ENCODE data around the gene PDE4D. TPM values are rescaled to one million over a fixed set of nuclear protein-coding genes. Genes with fewer than 3 reads are reported as not detected.

Gene PDE4D
- total RNA-seq, 1 experiment from 2014 or later: 2.1 TPM

GRCh38 chr5:59732301-59732700 is 161.2 kb downstream of the PDE4D start:
- Mint-ChIP-seq H3K27ac (peak overlapping the region in 1 of 3 experiments; percentile 87; a peak in 2 of 7 replicates), H3K4me3 (no peak overlapping the region), H3K27me3 (ENCODE audit: low read depth) (no peaks in the 10 kb centered on the region), H3K9me3 (no peaks in the 10 kb centered on the region; a peak in 1 of 5 replicates), H3K4me1 (peaks cover 4% of the 10 kb centered on the region in 2 experiments), H3K36me3 (ENCODE audit: insufficient read depth in 1 of 3, low read depth in 3 of 3) (no peaks in the 10 kb centered on the region)
- Histone ChIP-seq H3K56ac (ENCODE audit: insufficient read length, low read depth, low read length) (no peak overlapping the region), H3K27me3 (ENCODE audit: insufficient read depth, low read length) (no peaks in the 10 kb centered on the region), H2BK120ac (ENCODE audit: low read depth, low read length, poor library complexity, severe bottlenecking) (no peak overlapping the region), H2AK5ac (ENCODE audit: insufficient read length, low read length) (no peak overlapping the region), H2BK20ac (ENCODE audit: low read depth, low read length, poor library complexity, severe bottlenecking) (no peak overlapping the region), H3K9ac (ENCODE audit: extremely low read depth, insufficient read length, low read length) (no peak overlapping the region), H3K9me3 (ENCODE audit: control insufficient read depth, low read depth, low read length) (no peaks in the 10 kb centered on the region), H3K4me2 (ENCODE audit: insufficient read depth, insufficient read length, low read length) (no peak overlapping the region), H2BK12ac (ENCODE audit: insufficient read length, low read depth, low read length) (no peak overlapping the region), H3K4ac (ENCODE audit: low read depth, low read length) (no peak overlapping the region), H4K91ac (ENCODE audit: insufficient read length, low read depth, low read length) (no peak overlapping the region), H4K20me1 (ENCODE audit: control insufficient read depth, insufficient read depth, insufficient read length) (no peaks in the 10 kb centered on the region), H4K5ac (ENCODE audit: insufficient read length, low read depth, low read length) (no peak overlapping the region), H2BK5ac (ENCODE audit: insufficient read length, low read length) (no peak overlapping the region), H3K23ac (ENCODE audit: insufficient read length, low read depth, low read length) (no peak overlapping the region), H2AFZ (ENCODE audit: low read length) (no peak overlapping the region), H4K8ac (replicated peaks; ENCODE audit: insufficient read length, low read depth, low read length) (no peak overlapping the region), H3K79me2 (ENCODE audit: insufficient read depth, low read length) (no peaks in the 10 kb centered on the region), H3K79me1 (ENCODE audit: insufficient read depth, low read depth, low read length, poor library complexity, severe bottlenecking) (no peaks in the 10 kb centered on the region), H3K14ac (ENCODE audit: insufficient read depth, low read length) (no peak overlapping the region), H3T11ph (ENCODE audit: low read length) (no peak overlapping the region), H2BK15ac (ENCODE audit: low read depth, low read length) (no peak overlapping the region), H3K27ac (ENCODE audit: insufficient read length, low read depth, low read length) (no peak overlapping the region), H3K23me2 (ENCODE audit: insufficient read length, low read depth, low read length, poor library complexity, severe bottlenecking) (no peaks in the 10 kb centered on the region), H3K4me1 (ENCODE audit: insufficient read depth, low read length) (no peaks in the 10 kb centered on the region), H3K18ac (ENCODE audit: insufficient read length, low read depth, low read length) (no peak overlapping the region)
- no peak for DNase-seq
- WGBS (ENCODE audit: extremely low coverage, insufficient read length, low lambda C conversion rate): no CpG with 5 or more reads among the region's 2 CpGs
- TF ChIP-seq, protein P1, sequence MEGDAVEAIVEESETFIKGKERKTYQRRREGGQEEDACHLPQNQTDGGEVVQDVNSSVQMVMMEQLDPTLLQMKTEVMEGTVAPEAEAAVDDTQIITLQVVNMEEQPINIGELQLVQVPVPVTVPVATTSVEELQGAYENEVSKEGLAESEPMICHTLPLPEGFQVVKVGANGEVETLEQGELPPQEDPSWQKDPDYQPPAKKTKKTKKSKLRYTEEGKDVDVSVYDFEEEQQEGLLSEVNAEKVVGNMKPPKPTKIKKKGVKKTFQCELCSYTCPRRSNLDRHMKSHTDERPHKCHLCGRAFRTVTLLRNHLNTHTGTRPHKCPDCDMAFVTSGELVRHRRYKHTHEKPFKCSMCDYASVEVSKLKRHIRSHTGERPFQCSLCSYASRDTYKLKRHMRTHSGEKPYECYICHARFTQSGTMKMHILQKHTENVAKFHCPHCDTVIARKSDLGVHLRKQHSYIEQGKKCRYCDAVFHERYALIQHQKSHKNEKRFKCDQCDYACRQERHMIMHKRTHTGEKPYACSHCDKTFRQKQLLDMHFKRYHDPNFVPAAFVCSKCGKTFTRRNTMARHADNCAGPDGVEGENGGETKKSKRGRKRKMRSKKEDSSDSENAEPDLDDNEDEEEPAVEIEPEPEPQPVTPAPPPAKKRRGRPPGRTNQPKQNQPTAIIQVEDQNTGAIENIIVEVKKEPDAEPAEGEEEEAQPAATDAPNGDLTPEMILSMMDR (conservative IDR thresholded peaks at IDR 0.05): no peak
